ENCODE results near the gene MOSMO. TPM values are rescaled to one million over a fixed set of nuclear protein-coding genes. Genes with fewer than 3 reads are reported as not detected.

Gene MOSMO
- total and polyA plus RNA-seq, 9 of the 15 experiments (the other 6 are each of a cell fraction or from before 2014, with no cell fraction given) = 1.9 to 13.3 (median 7.7) TPM

DNA sequence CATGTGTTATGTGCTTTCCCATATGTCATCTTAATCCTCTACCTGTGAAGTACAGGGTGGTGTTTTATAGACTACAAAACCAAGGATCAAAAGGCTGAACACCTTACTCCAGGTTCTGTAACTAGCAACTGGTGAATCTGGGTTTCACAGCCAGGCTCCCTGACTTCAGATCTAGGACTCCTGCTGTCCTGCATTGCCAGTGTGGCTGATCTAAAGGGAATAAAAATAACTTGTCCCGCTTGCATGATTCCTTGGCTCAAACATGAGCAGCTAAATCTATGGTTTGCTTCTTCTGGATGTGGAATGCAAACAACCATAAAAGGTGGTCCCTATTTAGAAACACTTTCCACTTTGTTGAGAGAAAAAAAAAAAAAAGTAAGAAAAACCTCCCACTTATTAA, 80.7 kb downstream of the MOSMO start:
- no peaks in the 10 kb centered on the region for H3K9me3 ChIP-seq (replicated peaks; ENCODE audit: control insufficient read depth, insufficient read depth, low read depth, low read length)
- no peak for DNase-seq (ENCODE audit: extremely low read depth in 1 of 4, low spot score in 3 of 4)
- BruUV-seq (replicated peaks) = no TSS peak
- in situ Hi-C loops (cut with MboI) = no loop called here
- no peaks in the 10 kb centered on the region for H3K36me3 ChIP-seq (ENCODE audit: control insufficient read depth, insufficient read depth, low read length)
- ChIA-PET POLR2A (no interaction called here), CTCF (ENCODE audit: low intra/inter-chr PET ratio) (no interaction called here)
- TF ChIP-seq CBFA2T2 (conservative IDR thresholded peaks at IDR 0.05) (no peak), ZEB2 (IDR thresholded peaks at IDR 0.05) (no peak), ZNF197 (CRISPR knock-in tag; IDR thresholded peaks at IDR 0.05; ENCODE audit: low read depth) (no peak), KLF1 (tag; IDR thresholded peaks at IDR 0.05) (no peak), BRD9 (IDR thresholded peaks at IDR 0.05; ENCODE audit: low read depth, partially characterized antibody) (no peak), CSDE1 (IDR thresholded peaks at IDR 0.05) (no peak)
- TF ChIP-seq, protein P1, sequence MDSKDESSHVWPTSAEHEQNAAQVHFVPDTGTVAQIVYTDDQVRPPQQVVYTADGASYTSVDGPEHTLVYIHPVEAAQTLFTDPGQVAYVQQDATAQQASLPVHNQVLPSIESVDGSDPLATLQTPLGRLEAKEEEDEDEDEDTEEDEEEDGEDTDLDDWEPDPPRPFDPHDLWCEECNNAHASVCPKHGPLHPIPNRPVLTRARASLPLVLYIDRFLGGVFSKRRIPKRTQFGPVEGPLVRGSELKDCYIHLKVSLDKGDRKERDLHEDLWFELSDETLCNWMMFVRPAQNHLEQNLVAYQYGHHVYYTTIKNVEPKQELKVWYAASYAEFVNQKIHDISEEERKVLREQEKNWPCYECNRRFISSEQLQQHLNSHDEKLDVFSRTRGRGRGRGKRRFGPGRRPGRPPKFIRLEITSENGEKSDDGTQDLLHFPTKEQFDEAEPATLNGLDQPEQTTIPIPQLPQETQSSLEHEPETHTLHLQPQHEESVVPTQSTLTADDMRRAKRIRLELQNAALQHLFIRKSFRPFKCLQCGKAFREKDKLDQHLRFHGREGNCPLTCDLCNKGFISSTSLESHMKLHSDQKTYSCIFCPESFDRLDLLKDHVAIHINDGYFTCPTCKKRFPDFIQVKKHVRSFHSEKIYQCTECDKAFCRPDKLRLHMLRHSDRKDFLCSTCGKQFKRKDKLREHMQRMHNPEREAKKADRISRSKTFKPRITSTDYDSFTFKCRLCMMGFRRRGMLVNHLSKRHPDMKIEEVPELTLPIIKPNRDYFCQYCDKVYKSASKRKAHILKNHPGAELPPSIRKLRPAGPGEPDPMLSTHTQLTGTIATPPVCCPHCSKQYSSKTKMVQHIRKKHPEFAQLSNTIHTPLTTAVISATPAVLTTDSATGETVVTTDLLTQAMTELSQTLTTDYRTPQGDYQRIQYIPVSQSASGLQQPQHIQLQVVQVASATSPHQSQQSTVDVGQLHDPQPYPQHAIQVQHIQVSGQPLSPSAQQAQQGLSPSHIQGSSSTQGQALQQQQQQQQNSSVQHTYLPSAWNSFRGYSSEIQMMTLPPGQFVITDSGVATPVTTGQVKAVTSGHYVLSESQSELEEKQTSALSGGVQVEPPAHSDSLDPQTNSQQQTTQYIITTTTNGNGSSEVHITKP (IDR thresholded peaks at IDR 0.05; ENCODE audit: partially characterized antibody) = no peak
- TF ChIP-seq, protein P2, sequence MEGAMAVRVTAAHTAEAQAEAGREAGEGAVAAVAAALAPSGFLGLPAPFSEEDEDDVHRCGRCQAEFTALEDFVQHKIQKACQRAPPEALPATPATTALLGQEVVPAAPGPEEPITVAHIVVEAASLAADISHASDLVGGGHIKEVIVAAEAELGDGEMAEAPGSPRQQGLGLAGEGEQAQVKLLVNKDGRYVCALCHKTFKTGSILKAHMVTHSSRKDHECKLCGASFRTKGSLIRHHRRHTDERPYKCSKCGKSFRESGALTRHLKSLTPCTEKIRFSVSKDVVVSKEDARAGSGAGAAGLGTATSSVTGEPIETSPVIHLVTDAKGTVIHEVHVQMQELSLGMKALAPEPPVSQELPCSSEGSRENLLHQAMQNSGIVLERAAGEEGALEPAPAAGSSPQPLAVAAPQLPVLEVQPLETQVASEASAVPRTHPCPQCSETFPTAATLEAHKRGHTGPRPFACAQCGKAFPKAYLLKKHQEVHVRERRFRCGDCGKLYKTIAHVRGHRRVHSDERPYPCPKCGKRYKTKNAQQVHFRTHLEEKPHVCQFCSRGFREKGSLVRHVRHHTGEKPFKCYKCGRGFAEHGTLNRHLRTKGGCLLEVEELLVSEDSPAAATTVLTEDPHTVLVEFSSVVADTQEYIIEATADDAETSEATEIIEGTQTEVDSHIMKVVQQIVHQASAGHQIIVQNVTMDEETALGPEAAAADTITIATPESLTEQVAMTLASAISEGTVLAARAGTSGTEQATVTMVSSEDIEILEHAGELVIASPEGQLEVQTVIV (CRISPR knock-in tag; IDR thresholded peaks at IDR 0.05; ENCODE audit: borderline replicate concordance) = no peak
- FAIRE-seq = no peak
- H3K4me1 ChIP-seq (replicated peaks in 1 of 2; ENCODE audit: control insufficient read depth in 2 of 2, insufficient read depth in 2 of 2, low read length in 2 of 2) = no peaks in the 10 kb centered on the region; a peak in 2 of 5 replicates
- ATAC-seq = no peak
- no peak overlapping the region for H3K27ac ChIP-seq (ENCODE audit: extremely low read depth, low read depth, low read length)
- no peak overlapping the region for H2AFZ ChIP-seq (ENCODE audit: low read depth, low read length)
- intact Hi-C loops (cut with micrococcal nuclease) = no loop called here
- no peak overlapping the region for H3K4me2 ChIP-seq (ENCODE audit: insufficient read depth, low read length)
- no peaks in the 10 kb centered on the region for H4K20me1 ChIP-seq (replicated peaks; ENCODE audit: control insufficient read depth, insufficient read depth, low read length)
- H3K79me2 ChIP-seq (ENCODE audit: control insufficient read depth, insufficient read depth, low read length) = no peaks in the 10 kb centered on the region
- WGBS (ENCODE audit: insufficient coverage, low coverage, missing lambda C conversion rate) = 8% methylated on average over 1 of the region's 1 CpG
- H3K4me3 ChIP-seq = no peak overlapping the region
- H3K9ac ChIP-seq (ENCODE audit: insufficient read depth in 1 of 2, low read depth in 2 of 2, low read length in 2 of 2) = no peak overlapping the region
- no peaks in the 10 kb centered on the region for H3K9me1 ChIP-seq (ENCODE audit: control insufficient read depth, insufficient read depth, low read length)
- peaks cover 5 to 8% of the 10 kb centered on the region in 2 experiments; a peak in 4 of 5 replicates for H3K27me3 ChIP-seq (ENCODE audit: control insufficient read depth in 2 of 2, insufficient read depth in 2 of 2, low read length in 2 of 2)
